ENCODE measurements around the gene SLC5A11. TPM values are rescaled to one million over a fixed set of nuclear protein-coding genes. Genes with fewer than 3 reads are reported as not detected.

SLC5A11 gene
- total RNA-seq, 1 experiment from 2014 or later: not detected

GRCh38 chr16:24906901-24907300 lies 61.1 kb downstream of the SLC5A11 start:
- no peaks in the 10 kb centered on the region; the same call in 1 of the 2 replicates for H3K27me3 Mint-ChIP-seq (ENCODE audit: low read depth)
- H3K9me3 Mint-ChIP-seq: peaks cover 4% of the 10 kb centered on the region; the same call in 1 of the 2 replicates
- no peak overlapping the region for H3K4me3 Mint-ChIP-seq
- no peaks in the 10 kb centered on the region for H3K4me1 Mint-ChIP-seq
- ATAC-seq (no peak), DNase-seq (ENCODE audit: low spot score) (no peak)
- CTCF ChIA-PET: interaction anchor here (0.6 to 2.5 kb wide), 13 partner anchors 9 to 319 kb away, joined by 3 to 15 read pairs (median 5); no protein-coding TSS in a partner anchor
- no peak overlapping the region for H3K27ac Mint-ChIP-seq
- TF ChIP-seq ZNF219 (CRISPR knock-in tag; IDR thresholded peaks at IDR 0.05; ENCODE audit: borderline replicate concordance) (no peak), AR (CRISPR knock-in tag; IDR thresholded peaks at IDR 0.05) (no peak), SOX15 (CRISPR knock-in tag; IDR thresholded peaks at IDR 0.05) (no peak), ZNF138 (CRISPR knock-in tag; conservative IDR thresholded peaks at IDR 0.05) (no peak), KAT7 (CRISPR knock-in tag; IDR thresholded peaks at IDR 0.05; ENCODE audit: borderline replicate concordance) (no peak), MAX (CRISPR knock-in tag; IDR thresholded peaks at IDR 0.05) (no peak), MYBL2 (CRISPR knock-in tag; IDR thresholded peaks at IDR 0.05) (no peak), ZNF396 (CRISPR knock-in tag; IDR thresholded peaks at IDR 0.05; ENCODE audit: borderline replicate concordance) (no peak), GTF2I (CRISPR knock-in tag; conservative IDR thresholded peaks at IDR 0.05) (no peak), ZNF121 (CRISPR knock-in tag; IDR thresholded peaks at IDR 0.05) (no peak), FOXJ3 (CRISPR knock-in tag; IDR thresholded peaks at IDR 0.05; ENCODE audit: borderline replicate concordance) (no peak), TEAD1 (CRISPR knock-in tag; IDR thresholded peaks at IDR 0.05) (no peak)
- TF ChIP-seq, protein P1, sequence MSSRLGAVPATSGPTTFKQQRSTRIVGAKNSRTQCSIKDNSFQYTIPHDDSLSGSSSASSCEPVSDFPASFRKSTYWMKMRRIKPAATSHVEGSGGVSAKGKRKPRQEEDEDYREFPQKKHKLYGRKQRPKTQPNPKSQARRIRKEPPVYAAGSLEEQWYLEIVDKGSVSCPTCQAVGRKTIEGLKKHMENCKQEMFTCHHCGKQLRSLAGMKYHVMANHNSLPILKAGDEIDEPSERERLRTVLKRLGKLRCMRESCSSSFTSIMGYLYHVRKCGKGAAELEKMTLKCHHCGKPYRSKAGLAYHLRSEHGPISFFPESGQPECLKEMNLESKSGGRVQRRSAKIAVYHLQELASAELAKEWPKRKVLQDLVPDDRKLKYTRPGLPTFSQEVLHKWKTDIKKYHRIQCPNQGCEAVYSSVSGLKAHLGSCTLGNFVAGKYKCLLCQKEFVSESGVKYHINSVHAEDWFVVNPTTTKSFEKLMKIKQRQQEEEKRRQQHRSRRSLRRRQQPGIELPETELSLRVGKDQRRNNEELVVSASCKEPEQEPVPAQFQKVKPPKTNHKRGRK (CRISPR knock-in tag; IDR thresholded peaks at IDR 0.05; ENCODE audit: borderline replicate concordance): no peak
- TF ChIP-seq, protein P2, sequence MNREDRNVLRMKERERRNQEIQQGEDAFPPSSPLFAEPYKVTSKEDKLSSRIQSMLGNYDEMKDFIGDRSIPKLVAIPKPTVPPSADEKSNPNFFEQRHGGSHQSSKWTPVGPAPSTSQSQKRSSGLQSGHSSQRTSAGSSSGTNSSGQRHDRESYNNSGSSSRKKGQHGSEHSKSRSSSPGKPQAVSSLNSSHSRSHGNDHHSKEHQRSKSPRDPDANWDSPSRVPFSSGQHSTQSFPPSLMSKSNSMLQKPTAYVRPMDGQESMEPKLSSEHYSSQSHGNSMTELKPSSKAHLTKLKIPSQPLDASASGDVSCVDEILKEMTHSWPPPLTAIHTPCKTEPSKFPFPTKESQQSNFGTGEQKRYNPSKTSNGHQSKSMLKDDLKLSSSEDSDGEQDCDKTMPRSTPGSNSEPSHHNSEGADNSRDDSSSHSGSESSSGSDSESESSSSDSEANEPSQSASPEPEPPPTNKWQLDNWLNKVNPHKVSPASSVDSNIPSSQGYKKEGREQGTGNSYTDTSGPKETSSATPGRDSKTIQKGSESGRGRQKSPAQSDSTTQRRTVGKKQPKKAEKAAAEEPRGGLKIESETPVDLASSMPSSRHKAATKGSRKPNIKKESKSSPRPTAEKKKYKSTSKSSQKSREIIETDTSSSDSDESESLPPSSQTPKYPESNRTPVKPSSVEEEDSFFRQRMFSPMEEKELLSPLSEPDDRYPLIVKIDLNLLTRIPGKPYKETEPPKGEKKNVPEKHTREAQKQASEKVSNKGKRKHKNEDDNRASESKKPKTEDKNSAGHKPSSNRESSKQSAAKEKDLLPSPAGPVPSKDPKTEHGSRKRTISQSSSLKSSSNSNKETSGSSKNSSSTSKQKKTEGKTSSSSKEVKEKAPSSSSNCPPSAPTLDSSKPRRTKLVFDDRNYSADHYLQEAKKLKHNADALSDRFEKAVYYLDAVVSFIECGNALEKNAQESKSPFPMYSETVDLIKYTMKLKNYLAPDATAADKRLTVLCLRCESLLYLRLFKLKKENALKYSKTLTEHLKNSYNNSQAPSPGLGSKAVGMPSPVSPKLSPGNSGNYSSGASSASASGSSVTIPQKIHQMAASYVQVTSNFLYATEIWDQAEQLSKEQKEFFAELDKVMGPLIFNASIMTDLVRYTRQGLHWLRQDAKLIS (CRISPR knock-in tag; IDR thresholded peaks at IDR 0.05; ENCODE audit: borderline replicate concordance): no peak
- TF ChIP-seq, protein P3, sequence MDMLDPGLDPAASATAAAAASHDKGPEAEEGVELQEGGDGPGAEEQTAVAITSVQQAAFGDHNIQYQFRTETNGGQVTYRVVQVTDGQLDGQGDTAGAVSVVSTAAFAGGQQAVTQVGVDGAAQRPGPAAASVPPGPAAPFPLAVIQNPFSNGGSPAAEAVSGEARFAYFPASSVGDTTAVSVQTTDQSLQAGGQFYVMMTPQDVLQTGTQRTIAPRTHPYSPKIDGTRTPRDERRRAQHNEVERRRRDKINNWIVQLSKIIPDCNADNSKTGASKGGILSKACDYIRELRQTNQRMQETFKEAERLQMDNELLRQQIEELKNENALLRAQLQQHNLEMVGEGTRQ (CRISPR knock-in tag; IDR thresholded peaks at IDR 0.05): no peak
- TF ChIP-seq, protein P4, sequence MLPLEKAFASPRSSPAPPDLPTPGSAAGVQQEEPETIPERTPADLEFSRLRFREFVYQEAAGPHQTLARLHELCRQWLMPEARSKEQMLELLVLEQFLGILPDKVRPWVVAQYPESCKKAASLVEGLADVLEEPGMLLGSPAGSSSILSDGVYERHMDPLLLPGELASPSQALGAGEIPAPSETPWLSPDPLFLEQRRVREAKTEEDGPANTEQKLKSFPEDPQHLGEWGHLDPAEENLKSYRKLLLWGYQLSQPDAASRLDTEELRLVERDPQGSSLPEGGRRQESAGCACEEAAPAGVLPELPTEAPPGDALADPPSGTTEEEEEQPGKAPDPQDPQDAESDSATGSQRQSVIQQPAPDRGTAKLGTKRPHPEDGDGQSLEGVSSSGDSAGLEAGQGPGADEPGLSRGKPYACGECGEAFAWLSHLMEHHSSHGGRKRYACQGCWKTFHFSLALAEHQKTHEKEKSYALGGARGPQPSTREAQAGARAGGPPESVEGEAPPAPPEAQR (CRISPR knock-in tag; IDR thresholded peaks at IDR 0.05): no peak
- TF ChIP-seq, protein P5, sequence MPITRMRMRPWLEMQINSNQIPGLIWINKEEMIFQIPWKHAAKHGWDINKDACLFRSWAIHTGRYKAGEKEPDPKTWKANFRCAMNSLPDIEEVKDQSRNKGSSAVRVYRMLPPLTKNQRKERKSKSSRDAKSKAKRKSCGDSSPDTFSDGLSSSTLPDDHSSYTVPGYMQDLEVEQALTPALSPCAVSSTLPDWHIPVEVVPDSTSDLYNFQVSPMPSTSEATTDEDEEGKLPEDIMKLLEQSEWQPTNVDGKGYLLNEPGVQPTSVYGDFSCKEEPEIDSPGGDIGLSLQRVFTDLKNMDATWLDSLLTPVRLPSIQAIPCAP (CRISPR knock-in tag; IDR thresholded peaks at IDR 0.05): no peak
- TF ChIP-seq, protein P6, sequence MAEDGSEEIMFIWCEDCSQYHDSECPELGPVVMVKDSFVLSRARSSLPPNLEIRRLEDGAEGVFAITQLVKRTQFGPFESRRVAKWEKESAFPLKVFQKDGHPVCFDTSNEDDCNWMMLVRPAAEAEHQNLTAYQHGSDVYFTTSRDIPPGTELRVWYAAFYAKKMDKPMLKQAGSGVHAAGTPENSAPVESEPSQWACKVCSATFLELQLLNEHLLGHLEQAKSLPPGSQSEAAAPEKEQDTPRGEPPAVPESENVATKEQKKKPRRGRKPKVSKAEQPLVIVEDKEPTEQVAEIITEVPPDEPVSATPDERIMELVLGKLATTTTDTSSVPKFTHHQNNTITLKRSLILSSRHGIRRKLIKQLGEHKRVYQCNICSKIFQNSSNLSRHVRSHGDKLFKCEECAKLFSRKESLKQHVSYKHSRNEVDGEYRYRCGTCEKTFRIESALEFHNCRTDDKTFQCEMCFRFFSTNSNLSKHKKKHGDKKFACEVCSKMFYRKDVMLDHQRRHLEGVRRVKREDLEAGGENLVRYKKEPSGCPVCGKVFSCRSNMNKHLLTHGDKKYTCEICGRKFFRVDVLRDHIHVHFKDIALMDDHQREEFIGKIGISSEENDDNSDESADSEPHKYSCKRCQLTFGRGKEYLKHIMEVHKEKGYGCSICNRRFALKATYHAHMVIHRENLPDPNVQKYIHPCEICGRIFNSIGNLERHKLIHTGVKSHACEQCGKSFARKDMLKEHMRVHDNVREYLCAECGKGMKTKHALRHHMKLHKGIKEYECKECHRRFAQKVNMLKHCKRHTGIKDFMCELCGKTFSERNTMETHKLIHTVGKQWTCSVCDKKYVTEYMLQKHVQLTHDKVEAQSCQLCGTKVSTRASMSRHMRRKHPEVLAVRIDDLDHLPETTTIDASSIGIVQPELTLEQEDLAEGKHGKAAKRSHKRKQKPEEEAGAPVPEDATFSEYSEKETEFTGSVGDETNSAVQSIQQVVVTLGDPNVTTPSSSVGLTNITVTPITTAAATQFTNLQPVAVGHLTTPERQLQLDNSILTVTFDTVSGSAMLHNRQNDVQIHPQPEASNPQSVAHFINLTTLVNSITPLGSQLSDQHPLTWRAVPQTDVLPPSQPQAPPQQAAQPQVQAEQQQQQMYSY (CRISPR knock-in tag; IDR thresholded peaks at IDR 0.05): no peak
- POLR2A ChIA-PET: no interaction called here
- H3K36me3 Mint-ChIP-seq: no peaks in the 10 kb centered on the region

Measured in WTC11 (cell line).